GM06990 (cell line): ENCODE data around the gene SCARB2.

Source experiments
- DNase-seq: peaks from one replicate; pipeline ENCODE4 v3.0.0-alpha.2; 2011; ENCODE audit not compliant: insufficient read length; ENCODE audit errors: extremely low read depth
- H3K27me3 ChIP-seq: replicated peaks from 2 replicates; pipeline ENCODE4 v1.6.0; 2011; ENCODE audit warnings: low read length; ENCODE audit not compliant: control insufficient read depth, insufficient read depth
- H3K36me3 ChIP-seq: 2 replicates; pipeline ENCODE4 v1.5.1; 2011; ENCODE audit warnings: low read length; ENCODE audit not compliant: control insufficient read depth, insufficient read depth
- H3K4me3 ChIP-seq: replicated peaks from 2 replicates; pipeline ENCODE4 v1.5.1; 2011; ENCODE audit warnings: low read depth, mild to moderate bottlenecking, control low read depth, low read length
- TF ChIP-seq, protein P1 (sequence below): IDR thresholded peaks from 2 replicates; pipeline ENCODE4 v1.5.1; 2011; ENCODE audit warnings: low read length, control low read depth, mild to moderate bottlenecking, inconsistent platforms; ENCODE audit not compliant: insufficient read depth, poor library complexity, severe bottlenecking

Gene SCARB2

DNA sequence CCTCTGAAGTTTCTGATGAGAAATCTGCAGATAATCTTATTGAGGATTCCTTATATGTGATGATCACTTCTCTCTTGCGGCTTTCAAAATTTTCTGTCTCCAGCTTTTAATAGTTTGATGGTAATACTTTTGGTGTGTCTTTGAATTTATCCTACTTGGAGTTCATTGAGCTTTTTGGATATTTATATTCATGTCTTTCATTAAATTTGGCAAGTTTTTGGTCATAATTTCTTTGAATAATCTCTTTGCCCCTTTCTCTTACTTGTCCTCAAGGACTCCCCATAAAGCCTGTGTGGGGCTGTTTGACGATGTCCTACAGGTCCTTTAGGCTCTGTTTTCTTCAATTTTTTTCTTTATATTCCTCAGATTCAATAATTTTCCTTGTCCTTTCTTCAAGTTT is 26.6 kb upstream of the SCARB2 start:
- H3K36me3 ChIP-seq, result no peaks in the 10 kb centered on the region
- H3K27me3 ChIP-seq, result no peaks in the 10 kb centered on the region
- TF ChIP-seq, protein P1, sequence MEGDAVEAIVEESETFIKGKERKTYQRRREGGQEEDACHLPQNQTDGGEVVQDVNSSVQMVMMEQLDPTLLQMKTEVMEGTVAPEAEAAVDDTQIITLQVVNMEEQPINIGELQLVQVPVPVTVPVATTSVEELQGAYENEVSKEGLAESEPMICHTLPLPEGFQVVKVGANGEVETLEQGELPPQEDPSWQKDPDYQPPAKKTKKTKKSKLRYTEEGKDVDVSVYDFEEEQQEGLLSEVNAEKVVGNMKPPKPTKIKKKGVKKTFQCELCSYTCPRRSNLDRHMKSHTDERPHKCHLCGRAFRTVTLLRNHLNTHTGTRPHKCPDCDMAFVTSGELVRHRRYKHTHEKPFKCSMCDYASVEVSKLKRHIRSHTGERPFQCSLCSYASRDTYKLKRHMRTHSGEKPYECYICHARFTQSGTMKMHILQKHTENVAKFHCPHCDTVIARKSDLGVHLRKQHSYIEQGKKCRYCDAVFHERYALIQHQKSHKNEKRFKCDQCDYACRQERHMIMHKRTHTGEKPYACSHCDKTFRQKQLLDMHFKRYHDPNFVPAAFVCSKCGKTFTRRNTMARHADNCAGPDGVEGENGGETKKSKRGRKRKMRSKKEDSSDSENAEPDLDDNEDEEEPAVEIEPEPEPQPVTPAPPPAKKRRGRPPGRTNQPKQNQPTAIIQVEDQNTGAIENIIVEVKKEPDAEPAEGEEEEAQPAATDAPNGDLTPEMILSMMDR, result no peak
- DNase-seq, result no peak
- H3K4me3 ChIP-seq, result no peak overlapping the region

DNA sequence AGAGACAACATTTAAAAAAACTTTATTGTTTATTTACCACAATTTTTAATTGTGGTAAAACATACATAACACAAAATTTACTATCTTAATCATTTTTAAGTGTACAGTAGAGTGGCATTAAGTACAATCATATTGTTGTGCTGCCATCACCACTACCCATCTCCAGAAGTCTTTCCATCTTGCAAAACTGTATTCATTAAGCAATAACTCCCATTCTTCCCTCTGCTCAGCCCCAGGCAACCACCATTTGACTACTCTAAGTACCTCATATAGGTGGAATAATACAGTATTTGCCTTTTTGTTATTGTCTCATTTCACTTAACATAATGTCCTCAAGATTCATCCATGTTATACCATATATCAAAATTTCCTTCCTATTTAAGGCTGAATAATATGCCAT is 25.1 kb upstream of the SCARB2 start:
- no peak for DNase-seq
- H3K27me3 ChIP-seq, result no peaks in the 10 kb centered on the region
- no peaks in the 10 kb centered on the region for H3K36me3 ChIP-seq
- TF ChIP-seq, protein P1, result no peak
- no peak overlapping the region for H3K4me3 ChIP-seq

DNA sequence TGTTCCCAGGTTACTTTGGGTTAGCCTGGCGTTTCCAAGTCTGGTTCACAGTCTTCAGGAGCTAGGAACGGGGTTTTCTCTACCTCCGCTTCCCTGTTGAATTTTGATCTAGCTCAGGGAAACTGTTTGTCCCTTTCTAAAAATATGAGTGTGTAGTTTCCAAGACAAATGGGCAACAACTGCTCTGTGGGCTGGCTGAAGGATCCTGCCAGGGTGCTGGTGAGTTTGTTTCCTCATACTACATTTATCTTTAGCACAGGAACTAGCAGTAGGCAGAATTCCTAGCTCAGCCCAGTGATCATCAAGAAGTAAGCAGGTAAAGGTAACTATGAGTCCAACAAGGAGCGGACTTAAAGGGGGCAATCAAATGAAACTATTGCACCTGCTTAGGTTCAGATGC is 24.6 kb upstream of the SCARB2 start:
- TF ChIP-seq, protein P1, result no peak
- Histone ChIP-seq H3K36me3 (no peaks in the 10 kb centered on the region), H3K4me3 (no peak overlapping the region), H3K27me3 (no peaks in the 10 kb centered on the region)
- no peak for DNase-seq

DNA sequence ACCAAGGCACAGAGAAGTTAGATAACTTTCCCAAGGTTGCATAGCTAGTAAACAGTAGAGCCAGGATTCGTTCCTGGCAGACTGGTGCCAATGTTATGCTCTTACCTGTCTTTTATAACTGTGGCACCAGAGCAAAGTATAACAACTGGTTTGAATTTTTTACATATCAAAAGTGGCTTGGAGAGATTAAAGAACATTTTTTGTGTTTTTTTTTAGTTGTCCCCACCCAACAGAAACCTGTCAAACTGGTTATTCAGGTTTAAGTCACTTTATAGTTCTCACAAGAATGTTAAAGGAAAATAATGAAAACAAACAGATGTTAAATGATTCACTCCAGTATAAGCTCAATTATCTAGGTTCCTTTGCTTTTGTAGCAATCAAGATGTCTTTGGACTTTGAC is 22.3 kb upstream of the SCARB2 start:
- Histone ChIP-seq H3K27me3 (no peaks in the 10 kb centered on the region), H3K4me3 (no peak overlapping the region), H3K36me3 (no peaks in the 10 kb centered on the region)
- TF ChIP-seq, protein P1, result no peak
- no peak for DNase-seq

DNA sequence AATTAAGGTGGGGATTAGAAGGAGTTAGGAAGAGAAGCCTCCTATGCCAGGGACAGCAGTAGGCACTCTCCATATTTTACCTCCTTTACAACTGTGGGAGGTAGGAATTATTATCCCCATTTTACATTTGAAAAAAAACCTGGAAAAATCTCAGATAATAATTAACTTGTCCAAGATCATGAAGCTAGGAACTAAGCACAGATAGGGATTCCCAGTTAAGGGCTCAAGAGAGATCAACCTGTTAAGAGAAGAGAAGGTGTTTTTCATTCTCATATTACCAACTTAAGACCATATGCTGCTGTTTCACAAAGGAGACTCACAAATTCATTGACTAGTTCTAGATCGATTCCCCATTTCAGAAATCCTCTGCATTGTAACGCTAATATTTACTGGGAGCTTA is 21.8 kb upstream of the SCARB2 start:
- Histone ChIP-seq H3K36me3 (no peaks in the 10 kb centered on the region), H3K27me3 (no peaks in the 10 kb centered on the region), H3K4me3 (no peak overlapping the region)
- TF ChIP-seq, protein P1, result no peak
- no peak for DNase-seq

DNA sequence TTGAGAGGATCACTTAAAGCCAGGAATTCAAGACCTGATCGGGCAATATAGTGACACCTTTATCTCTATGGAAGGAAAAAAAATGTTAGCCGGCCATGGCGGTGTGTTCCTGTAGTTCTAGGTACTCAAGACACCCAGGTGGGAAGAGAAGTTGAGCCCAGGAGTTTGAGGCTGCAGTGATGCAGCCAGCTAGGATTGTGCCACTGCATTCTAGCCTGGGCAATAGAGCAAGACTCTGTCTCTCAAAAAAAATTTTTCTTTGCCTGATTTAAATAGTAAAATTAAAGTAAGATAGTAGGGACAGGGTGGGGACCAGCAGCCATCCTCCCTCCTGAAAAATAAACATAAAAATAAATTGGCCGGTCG is 21.0 kb upstream of the SCARB2 start:
- Histone ChIP-seq H3K27me3 (no peaks in the 10 kb centered on the region), H3K4me3 (no peak overlapping the region), H3K36me3 (no peaks in the 10 kb centered on the region)
- TF ChIP-seq, protein P1, result no peak
- DNase-seq, result no peak
